ENCODE measurements around the gene BOK. TPM values are rescaled to one million over a fixed set of nuclear protein-coding genes. Genes with fewer than 3 reads are reported as not detected.

The BOK gene
- total and polyA plus RNA-seq, 2 experiments from 2014 or later: 32.2 to 45.8 TPM

DNA sequence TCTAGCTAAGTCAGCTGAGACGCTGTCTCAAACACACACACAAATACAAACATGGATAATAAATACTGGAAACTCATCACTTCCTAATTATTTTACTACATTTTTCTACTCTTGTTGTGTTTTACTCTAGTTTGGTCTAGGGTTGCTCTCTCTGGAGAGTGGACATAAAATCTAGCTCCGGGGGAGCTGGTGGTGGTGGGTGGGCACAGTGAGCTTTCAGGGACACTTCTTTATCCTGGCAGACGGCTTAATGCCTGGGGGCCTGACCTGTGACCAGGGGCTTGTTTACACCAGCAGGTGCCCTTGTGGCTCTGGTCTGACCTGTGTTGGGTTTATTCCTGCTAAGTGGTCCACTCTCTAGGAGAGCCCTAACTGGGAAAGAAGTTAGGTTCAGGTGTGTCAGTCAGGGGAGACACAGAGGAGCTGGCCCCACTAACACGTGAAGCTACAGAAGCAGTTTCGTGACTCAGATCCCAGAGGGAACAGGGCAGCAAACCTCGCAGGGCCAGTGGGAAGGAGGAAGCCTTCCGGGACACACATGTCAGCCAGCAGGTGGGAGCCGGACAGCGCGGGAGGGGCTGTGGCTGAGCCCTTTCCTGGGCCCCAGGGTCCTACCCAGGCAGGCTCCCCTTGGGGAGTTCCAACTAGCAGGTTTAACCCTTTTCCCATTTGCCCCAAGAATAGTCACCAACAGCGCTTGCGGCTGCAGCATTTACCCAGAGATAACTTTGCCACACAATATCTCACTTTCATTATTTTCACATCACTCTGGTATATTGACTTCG lies 22.5 kb upstream of the BOK start:
- H3K4me3 ChIP-seq: no peak overlapping the region
- no peaks in the 10 kb centered on the region for H3K9me3 ChIP-seq (ENCODE audit: low read depth)
- no peaks in the 10 kb centered on the region for H3K36me3 ChIP-seq
- no peak for DNase-seq (ENCODE audit: low read depth in 1 of 2, low spot score in 1 of 2)
- H3K27me3 ChIP-seq: peaks cover 19% of the 10 kb centered on the region
- no peaks in the 10 kb centered on the region for H3K4me1 ChIP-seq (ENCODE audit: low read depth)
- H3K27ac ChIP-seq: no peak overlapping the region
- TF ChIP-seq, protein P1, sequence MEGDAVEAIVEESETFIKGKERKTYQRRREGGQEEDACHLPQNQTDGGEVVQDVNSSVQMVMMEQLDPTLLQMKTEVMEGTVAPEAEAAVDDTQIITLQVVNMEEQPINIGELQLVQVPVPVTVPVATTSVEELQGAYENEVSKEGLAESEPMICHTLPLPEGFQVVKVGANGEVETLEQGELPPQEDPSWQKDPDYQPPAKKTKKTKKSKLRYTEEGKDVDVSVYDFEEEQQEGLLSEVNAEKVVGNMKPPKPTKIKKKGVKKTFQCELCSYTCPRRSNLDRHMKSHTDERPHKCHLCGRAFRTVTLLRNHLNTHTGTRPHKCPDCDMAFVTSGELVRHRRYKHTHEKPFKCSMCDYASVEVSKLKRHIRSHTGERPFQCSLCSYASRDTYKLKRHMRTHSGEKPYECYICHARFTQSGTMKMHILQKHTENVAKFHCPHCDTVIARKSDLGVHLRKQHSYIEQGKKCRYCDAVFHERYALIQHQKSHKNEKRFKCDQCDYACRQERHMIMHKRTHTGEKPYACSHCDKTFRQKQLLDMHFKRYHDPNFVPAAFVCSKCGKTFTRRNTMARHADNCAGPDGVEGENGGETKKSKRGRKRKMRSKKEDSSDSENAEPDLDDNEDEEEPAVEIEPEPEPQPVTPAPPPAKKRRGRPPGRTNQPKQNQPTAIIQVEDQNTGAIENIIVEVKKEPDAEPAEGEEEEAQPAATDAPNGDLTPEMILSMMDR (IDR thresholded peaks at IDR 0.05; ENCODE audit: low read depth, low read length): no peak

DNA sequence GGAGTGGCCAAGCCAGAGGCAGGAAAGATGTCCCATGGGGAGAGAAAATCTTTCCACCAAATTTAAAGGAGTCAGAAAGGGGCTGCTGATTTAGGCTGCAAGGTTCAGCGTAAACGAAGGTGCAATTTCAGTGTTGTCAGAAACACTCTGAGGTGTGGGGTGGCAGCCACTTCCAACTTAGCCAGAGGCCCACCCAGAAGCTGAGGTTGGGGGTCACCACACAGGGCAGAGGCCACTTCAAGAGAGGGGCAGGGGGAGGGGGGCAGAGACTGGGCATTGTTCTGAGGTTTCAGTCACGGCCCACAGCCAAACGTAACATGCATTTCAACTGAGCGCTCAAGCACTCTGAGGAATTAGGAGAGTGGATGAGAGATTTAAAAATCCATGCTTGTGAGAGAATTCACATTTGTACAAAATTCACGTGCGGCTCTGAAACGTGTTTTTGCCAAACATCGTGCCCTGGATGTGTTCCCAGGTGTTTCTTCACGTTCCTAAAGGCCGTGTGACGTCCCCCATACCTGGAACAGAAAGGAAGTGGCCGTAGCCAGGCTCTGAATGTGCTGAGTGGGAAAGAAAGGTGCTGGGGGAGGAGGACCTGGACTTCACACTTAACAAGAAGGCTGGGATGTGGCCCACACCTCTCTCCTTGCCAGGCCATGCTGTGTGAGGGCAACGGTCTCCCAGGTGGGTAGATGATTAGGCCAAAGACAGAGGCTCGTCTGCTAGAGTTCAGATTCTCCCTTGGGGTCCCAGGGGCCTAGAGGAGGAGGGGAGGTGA lies 19.5 kb upstream of the BOK start:
- no peaks in the 10 kb centered on the region for H3K9me3 ChIP-seq (ENCODE audit: low read depth)
- DNase-seq (ENCODE audit: low read depth in 1 of 2, low spot score in 1 of 2): no peak

GRCh38 chr2:241539616-241540374 lies 18.8 kb upstream of the BOK start:
- no peak overlapping the region for H3K27ac ChIP-seq
- no peaks in the 10 kb centered on the region for H3K4me1 ChIP-seq (ENCODE audit: low read depth)
- peaks cover 44% of the 10 kb centered on the region for H3K27me3 ChIP-seq
- H3K9me3 ChIP-seq (ENCODE audit: low read depth): no peaks in the 10 kb centered on the region
- TF ChIP-seq, protein P1 (IDR thresholded peaks at IDR 0.05; ENCODE audit: low read depth, low read length): no peak
- H3K36me3 ChIP-seq: no peaks in the 10 kb centered on the region
- H3K4me3 ChIP-seq: no peak overlapping the region
- DNase-seq (ENCODE audit: low read depth in 1 of 2, low spot score in 1 of 2): no peak

More for the DNA sequence above, 19.5 kb upstream of the BOK start:
- peaks cover 44% of the 10 kb centered on the region for H3K27me3 ChIP-seq
- H3K4me1 ChIP-seq (ENCODE audit: low read depth): no peaks in the 10 kb centered on the region
- no peak overlapping the region for H3K27ac ChIP-seq
- TF ChIP-seq, protein P1 (IDR thresholded peaks at IDR 0.05; ENCODE audit: low read depth, low read length): no peak
- H3K36me3 ChIP-seq: no peaks in the 10 kb centered on the region
- no peak overlapping the region for H3K4me3 ChIP-seq

DNA sequence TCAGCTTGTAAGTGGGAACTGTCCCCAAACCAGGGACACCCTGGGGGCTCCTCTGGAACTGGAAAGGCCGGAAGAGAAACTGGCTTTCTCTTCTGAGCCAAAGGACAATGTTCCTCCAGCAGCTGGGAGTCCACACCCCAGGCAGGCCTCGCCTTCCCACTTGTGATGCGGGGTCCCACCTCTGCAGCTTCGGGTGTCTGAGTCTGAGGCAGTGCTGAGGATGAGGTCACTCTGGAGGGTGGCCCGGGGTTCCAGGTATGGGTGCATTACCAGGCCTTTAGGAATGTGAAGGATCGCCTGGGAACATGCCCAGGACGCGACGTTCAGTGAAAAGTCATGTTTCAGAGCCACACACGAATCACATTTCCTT lies 18.2 kb upstream of the BOK start:
- no peak overlapping the region for H3K4me3 ChIP-seq
- DNase-seq (ENCODE audit: low read depth in 1 of 2, low spot score in 1 of 2): no peak
- no peaks in the 10 kb centered on the region for H3K9me3 ChIP-seq (ENCODE audit: low read depth)
- H3K27me3 ChIP-seq: peaks cover 44% of the 10 kb centered on the region
- no peaks in the 10 kb centered on the region for H3K4me1 ChIP-seq (ENCODE audit: low read depth)
- TF ChIP-seq, protein P1 (IDR thresholded peaks at IDR 0.05; ENCODE audit: low read depth, low read length): no peak
- H3K27ac ChIP-seq: no peak overlapping the region
- no peaks in the 10 kb centered on the region for H3K36me3 ChIP-seq

DNA sequence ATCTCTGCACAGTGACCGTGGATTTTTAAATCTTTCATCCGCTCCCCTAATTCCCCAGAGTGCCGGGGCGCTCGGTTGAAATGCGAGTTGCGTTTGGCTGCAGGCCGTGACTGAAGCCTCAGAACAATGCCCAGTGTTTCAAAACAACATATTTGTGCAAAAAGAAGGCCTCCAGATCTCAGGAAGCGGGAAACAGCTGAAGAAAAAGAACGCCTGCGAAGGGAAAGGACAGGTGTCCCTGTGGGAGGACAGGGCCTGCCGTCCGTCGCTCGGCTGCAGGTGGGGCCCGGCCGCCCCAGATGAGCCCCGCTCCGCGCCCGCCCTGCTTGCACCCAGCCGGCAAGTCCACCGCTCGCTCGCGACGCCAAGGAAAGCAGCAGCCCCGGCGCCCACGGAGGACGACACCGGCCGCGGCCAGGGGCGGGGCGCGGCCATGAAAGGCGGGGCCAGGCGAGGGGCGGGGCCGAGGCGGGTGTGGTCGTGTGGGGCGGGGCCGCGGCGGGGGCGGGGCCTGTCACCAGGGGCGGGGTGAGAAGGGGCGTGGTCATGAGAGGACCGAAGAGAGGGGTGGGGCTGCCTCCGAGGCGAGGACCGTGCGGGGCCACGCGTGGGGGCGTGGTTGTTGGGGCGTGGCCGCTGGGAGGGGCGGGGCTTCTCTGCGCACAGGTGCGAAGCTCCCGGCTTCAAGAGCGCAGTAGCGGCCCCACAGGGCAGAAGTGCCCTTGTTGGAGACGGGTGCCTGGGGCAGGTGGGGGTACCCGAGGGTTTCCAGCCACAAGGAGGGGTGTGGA lies 17.6 kb upstream of the BOK start:
- TF ChIP-seq, protein P1 (IDR thresholded peaks at IDR 0.05; ENCODE audit: low read depth, low read length): no peak
- DNase-seq (ENCODE audit: low read depth in 1 of 2, low spot score in 1 of 2): peak; percentile 44 to 66
- Histone ChIP-seq H3K36me3 (no peaks in the 10 kb centered on the region), H3K27me3 (peaks cover 44% of the 10 kb centered on the region), H3K4me3 (peak overlapping the region; percentile 15), H3K27ac (no peak overlapping the region), H3K4me1 (ENCODE audit: low read depth) (no peaks in the 10 kb centered on the region), H3K9me3 (ENCODE audit: low read depth) (no peaks in the 10 kb centered on the region)

All from cardiac muscle cell (in vitro differentiated cells and primary cell).